Stimulated activated naive CD4-positive, alpha-beta T cell treated with Interleukin-2 at 50 U/mL for 16 hours (primary cell): Measurements from ENCODE around the gene CCL1.

Experiments used
- DNase-seq: peaks from one replicate; lab custom pipeline; 2025; lab: John Stamatoyannopoulos, UW

CCL1 gene

GRCh38 chr17:34383216-34383615 is 20.2 kb upstream of the CCL1 start:
- no peak for DNase-seq

- DNase-seq: peak; percentile 5
Observed at GRCh38 chr17:34382621-34383124, 19.6 kb upstream of the CCL1 start.

- DNase-seq: no peak
Observed at GRCh38 chr17:34379868-34380267, 16.8 kb upstream of the CCL1 start.

GRCh38 chr17:34378664-34379101 is 15.7 kb upstream of the CCL1 start:
- no peak for DNase-seq

- DNase-seq: no peak
Observed at GRCh38 chr17:34377078-34377823, 14.2 kb upstream of the CCL1 start.

GRCh38 chr17:34375426-34375997 is 12.5 kb upstream of the CCL1 start:
- no peak for DNase-seq

GRCh38 chr17:34374457-34374856 is 11.4 kb upstream of the CCL1 start:
- no peak for DNase-seq

GRCh38 chr17:34371405-34372100 is 8.5 kb upstream of the CCL1 start:
- DNase-seq: no peak

GRCh38 chr17:34370997-34371395 is 8.0 kb upstream of the CCL1 start:
- no peak for DNase-seq

GRCh38 chr17:34370376-34370996 is 7.5 kb upstream of the CCL1 start:
- DNase-seq: no peak

GRCh38 chr17:34369571-34369970 is 6.5 kb upstream of the CCL1 start:
- no peak for DNase-seq

- DNase-seq: no peak
Observed at GRCh38 chr17:34368946-34369500, 6.0 kb upstream of the CCL1 start.

- no peak for DNase-seq
Observed at GRCh38 chr17:34368196-34368945, 5.3 kb upstream of the CCL1 start.

- no peak for DNase-seq
Observed at GRCh38 chr17:34367486-34368195, 4.6 kb upstream of the CCL1 start.

- no peak for DNase-seq
Observed at GRCh38 chr17:34366529-34367107, 3.6 kb upstream of the CCL1 start.

- no peak for DNase-seq
Observed at GRCh38 chr17:34366010-34366409, 3.0 kb upstream of the CCL1 start.

GRCh38 chr17:34365340-34365739 is 2.3 kb upstream of the CCL1 start:
- no peak for DNase-seq

- no peak for DNase-seq
Observed at GRCh38 chr17:34364751-34365150, 1.7 kb upstream of the CCL1 start.

- DNase-seq: peak; percentile 30
Observed at GRCh38 chr17:34361478-34362061, 1.5 kb downstream of the CCL1 start.
